Activated T-helper 1 cell treated with anti-CD3 and anti-CD28 coated beads, Interleukin-2, amount 50 U/mL, for 16 hours (primary cell): Measurements from ENCODE around the gene SPATA3.
"Not testable (repeated sequence)": the region's sequence is repeated elsewhere in the genome, so short reads cannot be mapped to it uniquely, and the experiment has no call there.

ENCODE experiments used
- DNase-seq, 2 donors: peaks; one replicate each; pipeline ENCODE4 v3.0.0-alpha.2; 2020; ENCODE audit warnings: low read depth in 1 of 2, low spot score in 1 of 2

SPATA3 gene

DNA sequence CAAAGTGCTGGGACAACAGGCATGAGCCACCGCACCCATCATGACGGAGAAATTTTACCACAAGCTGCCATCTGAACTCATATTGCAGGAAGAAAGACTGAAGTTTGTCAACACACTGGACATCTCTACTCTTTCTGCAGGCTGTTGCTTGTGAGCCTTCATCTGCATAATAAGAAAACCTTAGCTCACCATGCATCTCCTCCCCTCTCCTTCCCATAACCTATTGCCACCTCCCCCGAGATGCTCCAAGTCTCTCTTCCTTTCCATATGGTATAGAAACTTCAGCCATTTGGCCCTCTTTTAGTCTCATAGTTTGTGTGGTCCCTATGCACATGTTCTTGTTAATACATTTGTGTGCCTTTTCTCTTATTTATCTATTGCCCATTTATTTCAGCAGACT lies 22.3 kb downstream of the SPATA3 start:
- DNase-seq = no peak

DNA sequence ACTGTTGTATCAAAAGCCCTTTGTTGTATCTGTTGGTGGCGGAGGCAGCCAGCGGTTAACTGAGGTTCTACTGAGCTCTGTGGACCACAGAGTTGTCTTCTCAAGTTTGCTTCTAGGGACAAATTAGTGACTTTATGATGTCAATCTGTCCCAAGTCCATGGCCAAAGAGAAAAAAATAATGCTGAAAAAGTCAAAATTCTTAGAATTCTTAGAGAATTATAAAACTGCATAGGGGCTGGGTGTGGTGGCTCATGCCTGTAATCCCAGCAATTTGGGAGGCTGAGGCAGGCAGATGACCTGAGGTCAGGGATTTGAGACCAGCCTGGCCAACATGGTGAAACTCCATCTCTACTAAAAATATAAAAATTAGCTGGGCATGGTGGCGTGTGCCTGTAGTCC lies 29.1 kb downstream of the SPATA3 start:
- DNase-seq = not testable (repeated sequence)

DNA sequence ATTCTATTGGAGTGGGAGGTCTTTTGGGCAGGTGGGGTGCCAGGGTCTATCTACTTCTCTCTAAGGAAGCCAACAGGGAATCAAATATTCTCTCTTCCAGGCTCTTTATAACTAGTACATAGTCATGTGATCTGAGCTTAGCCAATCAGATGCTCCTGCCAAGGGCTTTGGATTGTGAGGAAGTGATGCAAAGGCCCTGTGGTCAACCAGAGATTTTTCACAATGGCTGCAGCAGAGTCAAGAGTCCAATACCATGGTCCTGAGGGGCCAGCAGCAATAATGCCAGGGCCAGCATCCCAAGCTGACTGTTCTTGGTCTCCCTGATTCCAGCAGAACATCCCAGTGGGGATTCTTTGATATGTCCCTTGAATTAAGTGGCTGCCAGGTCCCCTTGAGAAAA lies 33.0 kb downstream of the SPATA3 start:
- DNase-seq = no peak

DNA sequence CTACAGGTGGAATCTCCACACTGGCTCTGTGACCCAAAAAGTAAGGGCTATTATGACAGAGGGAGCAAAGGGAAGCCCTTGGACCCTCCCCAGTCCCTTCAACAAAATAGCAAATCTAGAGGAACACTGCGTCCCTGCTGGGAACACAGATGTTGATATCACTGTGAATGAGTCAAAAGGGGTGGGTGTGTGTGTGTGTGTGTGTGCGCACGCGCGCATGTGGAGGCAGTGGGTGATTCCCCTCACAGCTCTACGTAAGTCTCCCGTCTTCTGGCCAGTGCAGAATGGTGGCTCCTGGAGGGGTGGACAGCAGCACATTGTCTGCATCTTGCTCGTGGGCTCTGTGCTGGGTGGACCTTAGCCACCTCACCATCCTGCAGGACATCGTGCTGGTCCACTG lies 33.6 kb downstream of the SPATA3 start:
- DNase-seq = no peak

DNA sequence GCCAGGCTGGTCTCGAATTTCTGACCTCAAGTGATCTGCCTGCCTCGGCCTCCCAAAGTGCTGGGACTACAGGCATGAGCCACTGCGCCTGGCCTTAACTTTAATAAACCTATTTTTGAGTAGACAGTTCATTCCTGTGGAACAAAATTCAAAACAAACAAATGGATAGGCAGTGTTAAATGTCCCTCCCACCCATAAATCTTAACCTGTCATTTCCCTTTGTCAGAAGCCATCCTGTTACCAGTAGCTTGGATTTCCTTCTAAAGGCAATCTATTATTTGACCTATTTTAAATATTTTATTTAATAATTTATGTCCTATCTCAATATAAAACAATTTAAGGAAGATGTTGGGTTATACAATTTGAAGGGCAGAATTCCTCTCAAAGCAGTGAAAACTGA lies 34.8 kb downstream of the SPATA3 start:
- DNase-seq = no peak

DNA sequence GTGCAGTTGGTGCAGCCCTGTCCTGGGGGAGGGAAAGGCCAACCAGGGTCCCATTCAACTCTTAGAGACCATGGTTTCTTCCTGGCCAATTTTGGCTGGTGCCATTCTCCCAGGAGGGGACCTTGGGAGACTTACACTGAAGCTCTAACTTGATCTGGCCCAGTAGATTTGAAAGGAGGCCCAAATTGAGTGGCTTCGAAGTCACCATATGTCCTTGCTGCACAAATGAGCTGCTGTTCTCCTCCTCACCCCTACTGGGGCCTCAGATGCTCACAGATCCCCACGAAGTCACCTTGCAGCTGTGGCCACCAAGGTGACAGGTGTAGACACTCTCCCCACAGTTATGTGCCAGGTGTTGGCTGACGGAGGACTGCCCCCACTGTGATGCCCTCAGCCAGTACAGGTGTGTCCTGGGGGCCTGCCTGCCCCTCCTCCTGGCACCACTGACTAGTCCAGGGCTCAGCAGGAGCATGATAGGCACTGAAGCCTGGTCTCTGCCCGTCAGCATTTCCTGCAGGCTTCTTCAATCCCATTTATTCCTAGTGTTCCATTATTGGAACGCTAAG lies 36.7 kb downstream of the SPATA3 start:
- no peak for DNase-seq

DNA sequence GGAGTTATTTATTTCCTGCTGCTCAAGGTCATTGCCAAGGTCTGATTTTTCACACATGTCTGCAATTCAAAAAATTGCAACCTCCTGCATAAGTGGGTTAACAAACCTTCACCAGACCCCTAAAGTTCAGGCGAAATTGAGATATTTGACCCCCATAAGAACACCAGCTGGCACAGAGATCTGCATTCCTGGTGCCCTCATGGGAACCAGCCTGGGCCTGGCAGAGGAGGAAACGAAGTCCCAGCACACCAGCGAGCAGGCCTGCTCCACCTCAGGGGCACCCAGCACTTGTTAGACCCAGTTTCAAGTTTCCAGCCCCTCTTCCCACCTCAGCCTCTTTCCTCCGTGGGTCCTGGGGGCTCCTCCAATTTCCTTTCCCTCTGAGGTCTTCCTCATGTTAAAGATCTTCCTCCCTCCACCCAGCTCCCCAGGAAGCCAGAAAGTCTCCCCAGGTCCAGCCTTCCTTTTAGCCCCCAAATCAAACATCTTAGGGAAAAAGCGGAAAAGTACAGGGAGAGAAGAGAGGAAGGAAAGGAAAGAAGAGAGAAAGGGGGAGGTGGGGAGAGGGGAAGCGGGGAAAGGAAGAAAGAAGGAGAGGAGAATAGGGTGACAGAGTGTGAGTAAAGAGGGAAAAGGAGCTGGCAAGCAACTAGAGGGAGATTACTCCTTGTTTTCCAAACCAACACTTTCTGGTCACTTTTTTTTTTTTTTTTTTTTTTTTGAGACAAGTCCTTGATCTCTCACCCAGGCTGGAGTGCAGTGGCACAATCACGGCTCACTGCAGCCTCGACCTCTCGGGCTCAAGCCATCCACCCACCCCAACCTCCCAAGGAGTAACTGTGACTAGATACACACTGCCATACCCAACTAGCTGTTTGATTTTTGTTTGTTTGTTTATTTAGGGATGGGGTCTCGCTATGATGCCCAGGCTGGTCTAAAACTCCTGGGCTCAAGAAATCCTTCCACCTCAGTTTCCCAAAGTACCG lies 37.5 kb downstream of the SPATA3 start:
- no peak for DNase-seq

DNA sequence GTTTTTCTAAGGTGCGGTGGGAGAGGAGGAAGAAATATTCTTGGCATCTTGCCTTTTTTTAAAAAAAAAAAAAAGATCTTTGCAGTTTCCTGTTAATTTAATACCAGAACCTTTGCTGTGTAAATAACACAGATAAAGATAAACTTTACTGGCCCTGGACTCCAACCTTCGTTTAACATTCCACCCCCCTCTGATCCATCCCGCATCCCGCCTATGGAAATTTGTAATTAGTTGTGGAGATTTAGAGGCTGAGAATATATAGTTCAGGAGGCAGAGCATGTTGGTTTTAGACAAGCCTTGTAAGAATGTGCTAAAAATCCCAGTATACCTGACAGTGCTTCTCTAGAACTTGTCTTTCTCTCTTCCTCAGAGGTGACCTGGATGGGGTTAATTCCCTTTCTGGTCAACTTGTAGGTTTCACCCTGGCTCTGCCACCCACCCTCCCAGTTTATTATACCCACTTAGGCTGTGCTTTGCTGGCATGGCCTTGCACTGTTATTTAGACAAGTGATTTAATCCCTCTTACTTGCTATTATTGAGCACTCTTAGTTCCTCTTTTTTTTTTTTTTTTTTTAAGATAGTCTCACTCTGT lies 38.5 kb downstream of the SPATA3 start:
- no peak for DNase-seq

DNA sequence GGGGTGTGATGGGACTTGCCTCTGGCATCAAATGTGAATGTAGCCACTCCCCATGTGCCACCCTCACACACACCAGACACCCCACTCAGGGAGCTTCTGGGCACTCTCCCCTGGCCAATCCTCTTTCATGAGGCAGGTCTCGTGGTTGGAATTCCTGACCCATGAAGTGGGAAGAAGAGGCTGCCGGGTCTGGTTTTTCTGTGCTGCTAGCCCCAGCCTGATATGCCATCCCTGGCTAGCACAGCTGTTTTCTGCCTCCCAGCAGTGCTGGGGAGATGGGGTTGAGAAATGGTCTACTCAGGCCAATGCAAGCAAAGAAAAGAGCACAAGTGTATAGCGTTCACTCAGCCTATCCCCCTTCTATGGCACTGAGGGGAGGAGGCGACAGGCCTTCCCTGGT lies 40.2 kb downstream of the SPATA3 start:
- no peak for DNase-seq

DNA sequence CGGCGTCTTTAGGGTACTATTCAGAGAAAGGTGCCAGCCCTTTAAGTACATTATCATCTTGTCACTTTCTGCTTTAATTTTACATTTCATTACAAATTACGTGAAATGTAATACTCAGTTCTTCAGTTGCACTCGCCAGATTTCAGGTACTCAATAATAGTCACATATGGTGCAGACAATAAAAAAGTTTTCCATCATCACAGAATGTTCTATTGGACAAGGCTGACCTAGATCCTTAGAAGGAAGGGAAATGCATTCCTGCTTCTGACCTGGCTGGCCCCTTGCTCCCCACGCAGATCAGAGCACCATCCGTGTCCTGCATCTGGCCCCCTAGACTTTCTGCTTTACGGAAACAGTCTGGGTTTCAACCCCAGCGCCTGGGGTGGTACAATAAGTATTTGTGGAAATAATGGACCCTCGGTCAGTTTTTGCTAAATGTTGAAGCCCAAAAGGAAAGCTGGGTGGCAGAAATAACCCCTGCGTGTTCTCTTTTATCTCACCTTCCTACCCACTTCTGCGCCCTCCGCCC lies 40.7 kb downstream of the SPATA3 start:
- no peak for DNase-seq

DNA sequence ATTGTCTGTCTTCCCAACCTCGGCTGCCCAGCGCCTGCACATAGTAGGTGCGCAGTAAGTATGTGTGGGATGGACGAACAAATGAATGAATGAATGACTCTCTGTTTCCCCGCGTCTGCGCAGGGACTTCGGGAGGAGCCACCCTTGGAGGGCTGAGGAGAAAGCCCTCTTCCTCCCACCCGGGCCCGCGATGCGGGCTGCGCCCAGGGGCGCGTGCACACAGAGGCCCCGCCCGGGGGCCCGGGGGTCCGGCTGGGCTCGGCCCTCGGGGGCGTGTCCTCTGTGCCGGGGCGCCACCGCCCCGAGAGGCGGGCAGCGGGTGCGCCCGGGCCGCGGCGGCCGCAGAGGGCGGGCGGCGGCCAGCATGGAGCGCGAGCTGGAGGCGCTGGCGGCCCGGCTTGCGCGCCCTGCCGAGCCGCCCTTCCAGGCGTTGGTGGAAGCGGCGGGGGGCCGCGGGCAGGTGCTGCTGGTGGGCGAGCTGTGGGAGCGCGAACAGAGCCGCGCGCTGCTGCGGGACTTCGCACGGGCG lies 41.3 kb downstream of the SPATA3 start, which contains the start of gene C2orf72:
Gene C2orf72 (plus strand): TSS at position 322 of the 529 bp plus-strand sequence. CDS start 43 bp downstream, at position 365.
- DNase-seq = no peak

DNA sequence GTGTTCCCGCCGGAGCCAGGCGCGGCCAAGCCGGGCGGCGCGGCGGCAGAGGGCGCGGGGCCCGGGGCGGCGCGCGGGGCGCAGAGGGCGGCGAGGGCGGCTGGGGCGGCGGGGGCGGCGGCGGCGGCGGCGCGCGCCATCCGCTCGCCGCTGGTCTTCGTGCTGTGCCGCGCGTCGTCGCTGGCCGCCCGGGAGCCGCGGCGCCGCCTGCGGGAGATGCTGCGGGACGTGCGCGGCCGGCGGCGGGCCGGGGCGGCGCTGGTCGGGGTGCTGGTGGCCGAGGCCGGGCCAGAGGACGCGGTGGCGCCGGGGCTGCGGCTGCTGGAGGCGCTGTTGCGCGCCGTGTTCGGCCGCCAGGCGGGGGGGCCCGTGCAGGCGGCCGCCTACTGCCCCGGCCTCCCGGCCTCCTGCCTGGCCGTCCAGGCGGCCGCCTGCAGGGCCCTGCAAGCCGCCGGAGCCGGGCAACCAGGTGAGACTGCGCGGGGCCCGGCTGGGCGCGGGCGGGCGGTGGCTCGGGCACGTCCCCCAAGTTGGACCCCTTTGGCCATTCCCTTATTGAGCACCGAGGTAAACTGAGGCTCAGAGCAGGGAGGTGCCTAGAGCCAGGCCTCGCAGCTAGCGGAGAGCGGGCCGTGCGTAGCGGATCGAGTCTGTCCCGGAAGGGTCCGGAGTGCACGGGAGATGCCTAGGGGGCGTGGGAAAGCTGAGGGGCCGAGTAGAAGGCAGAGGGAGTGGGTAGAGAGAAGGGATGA lies 42.0 kb downstream of the SPATA3 start:
- DNase-seq = no peak

DNA sequence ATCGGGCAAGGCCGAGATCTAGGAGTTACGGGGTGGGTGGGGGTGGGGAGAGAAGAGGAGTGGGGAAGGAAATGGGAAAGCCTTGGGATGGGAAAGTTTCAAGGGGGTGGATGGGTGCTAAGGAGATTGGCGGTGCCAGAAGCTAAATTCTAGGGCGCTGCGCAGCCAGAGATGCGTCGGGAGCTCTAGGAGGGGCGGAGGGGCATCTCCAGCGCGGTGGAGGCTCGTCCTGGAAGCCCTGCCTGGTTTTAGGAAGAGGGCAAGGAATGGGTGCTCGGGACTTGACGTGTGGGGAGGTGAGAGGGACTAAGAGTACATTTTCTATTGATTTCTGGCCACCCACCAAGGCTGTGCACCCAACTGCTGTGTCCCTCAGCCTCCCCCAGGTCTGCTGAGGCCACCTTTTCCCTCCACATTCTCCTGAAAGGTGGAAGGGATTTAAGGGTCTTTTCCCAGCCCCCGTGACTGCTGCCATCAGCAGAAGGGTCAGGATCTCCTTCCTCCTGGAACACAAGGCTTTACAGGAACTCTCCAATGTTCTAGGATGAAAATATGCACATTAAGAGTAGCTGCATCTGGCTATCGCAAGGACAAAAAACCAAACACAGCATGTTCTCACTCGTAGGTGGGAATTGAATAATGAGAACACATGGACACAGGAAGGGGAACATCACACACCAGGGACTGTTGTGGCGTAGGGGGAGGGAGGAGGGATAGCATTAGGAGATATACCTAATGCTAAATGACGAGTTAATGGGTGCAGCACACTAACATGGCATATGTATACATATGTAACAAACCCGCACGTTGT lies 42.8 kb downstream of the SPATA3 start:
- DNase-seq = no peak

DNA sequence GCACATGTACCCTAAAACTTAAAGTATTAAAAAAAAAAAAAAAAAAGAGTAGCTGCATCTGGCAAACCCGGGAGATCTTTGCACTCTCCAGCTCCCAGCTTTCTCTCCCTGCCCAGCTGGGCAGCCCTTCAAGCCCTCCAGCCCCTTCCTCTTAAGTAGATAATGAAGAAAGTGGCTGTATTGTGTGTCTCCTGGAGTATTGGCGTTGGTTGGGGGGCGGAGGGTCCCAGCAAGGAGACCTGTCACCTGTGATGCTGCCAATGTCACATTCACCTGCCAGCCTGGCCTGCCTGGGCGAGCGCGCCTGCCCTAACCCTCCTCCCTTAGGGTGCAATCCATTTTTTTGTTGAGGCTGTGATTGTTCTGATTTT lies 43.4 kb downstream of the SPATA3 start:
- no peak for DNase-seq

DNA sequence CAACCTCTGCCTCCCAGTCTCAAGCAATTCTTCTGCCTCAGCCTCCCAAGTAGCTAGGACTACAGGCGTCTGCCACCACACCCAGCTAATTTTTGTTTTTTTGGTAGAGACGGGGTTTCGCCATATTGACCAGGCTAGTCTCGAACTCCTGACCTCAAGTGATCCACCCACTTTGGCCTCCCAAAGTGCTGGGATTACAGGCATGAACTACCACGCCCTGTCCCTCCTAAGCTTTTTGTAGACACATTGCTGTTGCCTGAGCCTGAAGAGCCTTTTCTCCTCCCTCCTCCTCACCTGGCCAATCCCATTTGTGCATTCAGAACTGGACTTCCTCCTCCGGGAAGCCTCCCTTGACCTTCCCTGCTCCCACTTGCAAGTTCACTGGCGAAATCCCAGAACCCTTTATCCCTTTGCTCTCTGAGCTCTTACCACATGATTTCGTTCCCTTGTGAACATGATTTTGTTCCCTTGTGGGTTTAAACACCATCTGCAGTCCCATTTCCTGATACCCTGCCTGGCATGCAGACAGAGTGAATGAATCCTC lies 44.0 kb downstream of the SPATA3 start:
- no peak for DNase-seq

DNA sequence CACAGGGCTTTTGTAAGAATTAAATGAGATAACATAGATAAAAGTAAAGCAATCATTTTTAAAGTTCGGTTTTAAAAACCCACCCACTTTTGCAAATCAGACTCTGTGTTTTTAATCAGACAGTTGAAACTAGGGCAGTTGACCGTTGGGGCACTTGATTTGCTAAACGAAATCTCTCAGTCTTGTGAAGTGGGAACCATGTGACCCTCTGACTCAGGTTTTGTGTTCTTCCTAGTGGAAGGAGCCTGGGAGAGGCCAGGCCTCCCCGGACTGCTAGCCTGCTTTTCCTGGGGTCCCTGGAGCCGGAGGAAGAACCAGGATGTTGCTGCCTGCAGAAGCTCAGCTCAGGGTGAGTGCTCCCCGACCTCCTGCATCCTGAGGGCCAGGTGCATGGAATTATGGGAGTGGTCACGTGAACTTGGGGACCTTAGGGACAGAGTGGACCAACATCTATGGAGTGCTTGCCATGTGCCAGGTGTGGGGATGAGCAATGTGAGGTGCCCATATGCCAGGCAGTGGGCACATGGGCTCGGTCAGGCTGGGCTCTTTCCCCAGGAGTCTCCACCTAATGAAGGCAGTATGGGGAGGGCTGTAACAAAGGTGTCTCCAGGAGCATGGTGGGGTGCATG lies 45.3 kb downstream of the SPATA3 start:
- no peak for DNase-seq

DNA sequence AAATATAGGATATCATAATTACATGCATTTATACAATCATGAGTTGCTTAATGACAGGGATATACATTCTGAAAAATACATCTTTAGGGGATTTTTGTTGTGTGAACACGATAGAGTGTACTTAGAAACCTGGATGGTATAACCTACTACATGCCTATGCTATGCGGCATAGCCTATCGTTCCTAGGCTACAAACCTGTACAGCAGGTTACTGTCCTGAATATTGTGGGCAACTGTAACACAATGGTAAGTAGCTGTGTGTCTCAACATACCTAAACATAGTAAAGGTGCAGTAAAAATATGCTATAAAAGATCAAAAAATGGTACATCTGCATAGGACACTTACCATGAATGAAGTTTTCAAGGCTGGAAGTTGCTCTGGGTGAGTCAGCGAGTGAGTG lies 47.9 kb downstream of the SPATA3 start:
- no peak for DNase-seq

DNA sequence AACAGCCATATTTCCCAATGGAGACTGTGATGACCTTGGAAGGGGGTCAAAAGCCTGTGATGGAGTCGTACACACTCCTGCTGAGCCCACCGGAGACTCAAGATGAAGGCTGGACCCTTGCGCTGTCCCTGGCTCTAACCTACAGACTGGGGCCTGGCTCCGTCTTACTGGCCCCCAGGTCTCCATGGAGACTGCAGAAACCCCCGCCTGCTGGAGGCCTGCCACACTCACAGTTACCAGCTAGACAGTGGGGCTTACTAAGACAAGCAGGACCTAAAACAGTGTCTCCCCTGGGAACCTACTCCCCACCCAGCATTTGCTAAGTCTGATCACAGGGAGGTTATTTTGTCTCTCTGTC lies 51.0 kb downstream of the SPATA3 start:
- no peak for DNase-seq

DNA sequence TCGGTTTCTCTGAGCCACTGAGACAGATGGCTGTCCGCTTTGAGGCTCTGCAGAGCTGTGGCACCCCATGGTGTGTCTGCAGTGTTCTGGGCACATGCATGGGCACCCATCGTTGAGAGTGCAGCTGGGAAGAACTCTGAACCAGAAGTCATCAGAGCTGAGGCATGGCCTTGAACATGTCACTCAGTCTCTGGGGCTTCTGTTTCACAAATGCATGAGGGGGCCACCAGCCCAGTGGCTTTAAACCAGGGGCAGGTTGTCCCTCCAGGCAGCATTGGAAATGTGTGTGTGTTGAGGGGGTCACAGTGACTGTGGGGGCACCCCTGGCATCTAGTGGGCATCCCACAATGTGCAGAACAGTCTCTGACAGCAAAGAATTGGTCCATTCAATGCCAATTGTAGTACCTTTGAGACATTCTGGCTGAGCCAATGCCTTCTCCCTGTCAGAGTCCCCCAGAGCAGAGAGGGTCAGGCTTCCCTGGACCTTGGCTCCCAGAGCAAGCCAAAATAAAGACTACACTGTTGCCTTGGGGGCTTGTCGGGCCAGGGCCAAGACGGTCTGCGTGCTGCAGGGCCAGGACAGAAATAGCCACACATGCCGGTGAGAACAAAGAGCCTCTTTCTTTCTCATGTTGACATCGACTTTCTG lies 51.5 kb downstream of the SPATA3 start:
- DNase-seq = no peak
